ENCODE results near the gene PAXX. TPM values are rescaled to one million over a fixed set of nuclear protein-coding genes. Genes with fewer than 3 reads are reported as not detected.

The PAXX gene
- total RNA-seq, 2 donors from 2014 or later = 34.0 to 97.2 TPM

- WGBS, 2 donors = 70 to 81% methylated on average over 2 to 19 of the region's 19 CpGs
- intact Hi-C loops (cut with DNase I) = loop anchor here (5.0 kb wide), 1 partner anchor 68 kb away; no protein-coding TSS in a partner anchor
- no peaks in the 10 kb centered on the region for H3K27me3 ChIP-seq
- H3K27ac ChIP-seq = no peak overlapping the region
- peaks cover 32% of the 10 kb centered on the region for H3K4me1 ChIP-seq
- H3K9me3 ChIP-seq = no peaks in the 10 kb centered on the region
- H3K4me3 ChIP-seq = no peak overlapping the region
- no peak for DNase-seq
- TF ChIP-seq POLR2A (IDR thresholded peaks at IDR 0.05) (no peak), CTCF (IDR thresholded peaks at IDR 0.05) (no peak)
- ATAC-seq = no peak
- H3K36me3 ChIP-seq (replicated peaks in 1 of 2; ENCODE audit: insufficient read depth in 1 of 2, low read depth in 2 of 2) = no peaks in the 10 kb centered on the region
Measured at GRCh38 chr9:136953771-136954269, 38.4 kb upstream of the PAXX start.

- Histone ChIP-seq H3K4me1 (peaks cover 26% of the 10 kb centered on the region), H3K4me3 (no peak overlapping the region), H3K27me3 (no peaks in the 10 kb centered on the region), H3K9me3 (no peaks in the 10 kb centered on the region), H3K36me3 (replicated peaks in 1 of 2; ENCODE audit: insufficient read depth in 1 of 2, low read depth in 2 of 2) (no peaks in the 10 kb centered on the region), H3K27ac (no peak overlapping the region)
- ATAC-seq (no peak), DNase-seq (no peak)
- TF ChIP-seq POLR2A (IDR thresholded peaks at IDR 0.05) (no peak), CTCF (IDR thresholded peaks at IDR 0.05) (no peak)
- 86 to 88% methylated on average over 18 to 24 of the region's 25 CpGs for WGBS, 2 donors
- intact Hi-C loops (cut with DNase I) = loop anchor here (5.0 kb wide), 1 partner anchor 68 kb away; no protein-coding TSS in a partner anchor
Measured at GRCh38 chr9:136954270-136955083, 37.7 kb upstream of the PAXX start.

- WGBS, 2 donors = 87% methylated on average over 5 to 10 of the region's 14 CpGs
- ATAC-seq = no peak
- Histone ChIP-seq H3K4me1 (peaks cover 21% of the 10 kb centered on the region), H3K27me3 (no peaks in the 10 kb centered on the region), H3K4me3 (no peak overlapping the region), H3K9me3 (no peaks in the 10 kb centered on the region), H3K27ac (no peak overlapping the region), H3K36me3 (replicated peaks in 1 of 2; ENCODE audit: insufficient read depth in 1 of 2, low read depth in 2 of 2) (no peaks in the 10 kb centered on the region)
- TF ChIP-seq CTCF (IDR thresholded peaks at IDR 0.05) = no peak
- TF ChIP-seq POLR2A (IDR thresholded peaks at IDR 0.05) = no peak
- no peak for DNase-seq
- intact Hi-C loops (cut with DNase I) = no loop called here
Measured at GRCh38 chr9:136955202-136955942, 36.9 kb upstream of the PAXX start.

- no peaks in the 10 kb centered on the region for H3K9me3 ChIP-seq
- no peak overlapping the region for H3K27ac ChIP-seq
- WGBS, 2 donors = 90 to 100% methylated on average over 2 to 9 of the region's 9 CpGs
- H3K36me3 ChIP-seq (replicated peaks in 1 of 2; ENCODE audit: insufficient read depth in 1 of 2, low read depth in 2 of 2) = no peaks in the 10 kb centered on the region
- no peaks in the 10 kb centered on the region for H3K27me3 ChIP-seq
- TF ChIP-seq CTCF (IDR thresholded peaks at IDR 0.05) (no peak), POLR2A (IDR thresholded peaks at IDR 0.05) (no peak)
- intact Hi-C loops (cut with DNase I) = no loop called here
- peaks cover 15% of the 10 kb centered on the region for H3K4me1 ChIP-seq
- no peak overlapping the region for H3K4me3 ChIP-seq
- DNase-seq (no peak), ATAC-seq (no peak)
Measured at GRCh38 chr9:136955943-136956335, 36.3 kb upstream of the PAXX start.

Data from body of pancreas (tissue), 4 donors.